GM18505 (cell line): Measurements from ENCODE around the gene CEP76.
"Not testable (repeated sequence)": the region's sequence is repeated elsewhere in the genome, so short reads cannot be mapped to it uniquely, and the experiment has no call there.

ENCODE experiments used
- ATAC-seq: cut with Tn5 transposase; IDR thresholded peaks from one replicate; pipeline ENCODE4 v1.9.1; 2021; ENCODE audit not compliant: unreplicated experiment
- POLR2A ChIP-seq: IDR thresholded peaks from 4 replicates; pipeline ENCODE4 v1.6.1; 2011; ENCODE audit warnings: borderline replicate concordance; ENCODE audit not compliant: insufficient read depth, insufficient read length; ENCODE audit errors: extremely low read depth

The CEP76 gene

GRCh38 chr18:12645254-12645653 lies 57.3 kb downstream of the CEP76 start:
- no peak for TF ChIP-seq POLR2A
- ATAC-seq = no peak

DNA sequence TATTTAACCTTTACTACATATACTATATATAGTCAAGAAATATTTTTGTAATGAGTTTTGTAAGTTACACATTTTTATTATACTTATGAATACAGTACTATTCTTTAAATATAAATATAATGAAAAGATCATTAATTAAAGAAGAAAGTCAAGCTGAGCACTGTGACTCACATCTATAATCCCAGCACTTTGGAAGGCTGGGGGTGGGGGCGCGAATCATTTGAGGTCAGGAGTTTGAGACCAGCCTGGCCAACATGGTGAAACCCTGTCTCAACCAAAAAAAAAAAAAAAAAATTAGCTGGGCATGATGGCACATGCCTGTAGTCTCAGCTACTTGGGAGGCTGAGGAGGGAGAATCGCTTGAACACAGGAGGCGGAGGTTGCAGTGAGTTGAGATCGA lies 58.8 kb downstream of the CEP76 start:
- ATAC-seq = not testable (repeated sequence)

DNA sequence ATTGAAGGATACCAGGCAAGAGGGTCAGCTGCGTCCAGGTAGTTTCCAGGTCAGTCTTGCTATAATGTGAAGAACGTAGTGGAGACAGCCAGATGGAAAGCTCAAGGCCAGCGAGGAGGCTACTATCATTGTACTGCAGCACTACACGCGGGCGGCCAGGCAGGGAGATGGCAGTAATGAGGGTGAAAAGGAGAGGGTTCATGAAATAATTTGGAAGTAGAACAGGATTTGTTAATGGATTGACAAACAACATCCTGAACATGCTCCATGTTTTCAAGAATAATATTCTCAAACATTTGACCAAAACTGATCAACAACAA lies 61.7 kb downstream of the CEP76 start:
- TF ChIP-seq POLR2A = no peak
- ATAC-seq = no peak

- no peak for ATAC-seq
- no peak for TF ChIP-seq POLR2A
Measured at GRCh38 chr18:12639990-12640880, 62.3 kb downstream of the CEP76 start.

GRCh38 chr18:12638644-12639124 lies 63.8 kb downstream of the CEP76 start:
- no peak for TF ChIP-seq POLR2A
- ATAC-seq = no peak

GRCh38 chr18:12637901-12638643 lies 64.5 kb downstream of the CEP76 start:
- no peak for TF ChIP-seq POLR2A
- ATAC-seq = no peak

DNA sequence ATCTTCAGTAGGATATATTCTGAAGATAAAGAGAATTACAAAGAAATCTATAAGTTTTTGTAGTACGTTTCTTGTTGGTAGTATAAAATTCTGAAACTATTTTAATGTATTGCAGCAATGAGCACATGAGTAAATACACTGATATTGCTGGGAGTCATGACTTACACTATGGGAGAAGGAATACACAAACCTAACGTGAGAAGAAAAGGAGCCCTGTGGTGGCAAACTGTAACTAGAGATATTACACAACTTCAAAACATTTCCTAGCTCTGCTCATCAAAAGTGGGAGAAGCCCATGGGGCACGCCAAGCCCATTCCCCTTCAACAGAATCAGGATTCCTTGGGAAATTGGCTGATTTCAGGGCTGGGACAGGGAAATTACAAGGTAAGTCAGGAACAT lies 65.1 kb downstream of the CEP76 start:
- ATAC-seq = no peak
- no peak for TF ChIP-seq POLR2A

GRCh38 chr18:12631831-12632477 lies 70.6 kb downstream of the CEP76 start:
- ATAC-seq = no peak
- no peak for TF ChIP-seq POLR2A

DNA sequence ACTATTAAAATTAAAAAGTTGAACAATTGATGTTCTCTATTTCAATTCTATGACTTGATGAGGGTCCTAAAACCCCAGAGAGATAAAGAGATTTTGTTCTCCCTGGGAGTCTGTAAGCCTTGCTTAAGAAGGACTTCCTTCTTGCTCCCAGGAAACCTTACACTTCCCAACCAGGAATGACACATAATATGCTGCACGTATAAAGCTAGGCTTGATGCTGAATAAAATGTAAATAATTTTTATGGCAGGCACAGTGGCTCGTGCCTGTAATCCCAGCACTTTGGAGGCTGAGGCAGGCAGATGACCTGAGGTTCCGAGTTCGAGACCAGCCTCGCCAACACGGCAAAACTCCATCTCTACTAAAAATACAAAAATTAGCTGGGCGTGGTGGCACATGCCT lies 72.4 kb downstream of the CEP76 start:
- no peak for TF ChIP-seq POLR2A
- ATAC-seq = no peak

- TF ChIP-seq POLR2A = no peak
- ATAC-seq = no peak
Measured at GRCh38 chr18:12628706-12629702, 73.5 kb downstream of the CEP76 start.

- not testable (repeated sequence) for ATAC-seq
Measured at GRCh38 chr18:12627199-12627598, 75.3 kb downstream of the CEP76 start.

DNA sequence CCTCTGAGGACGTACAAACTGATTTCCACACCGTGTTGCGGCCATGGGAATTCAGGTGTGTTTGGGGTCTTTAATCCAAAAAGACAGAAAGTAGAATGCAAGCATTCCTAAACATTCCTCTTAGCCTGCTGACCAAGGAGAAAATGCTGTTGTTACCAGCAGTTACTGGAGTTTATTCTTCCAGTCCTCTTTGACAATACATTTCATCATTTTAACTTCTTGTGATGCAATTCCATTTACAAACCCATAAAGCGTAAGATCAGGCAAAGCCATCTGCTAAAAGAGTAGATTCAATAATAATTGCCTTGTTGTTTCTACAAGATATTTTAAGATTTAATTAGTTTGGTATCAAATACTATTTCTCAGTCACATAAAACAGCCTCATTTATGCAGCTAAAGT lies 77.3 kb downstream of the CEP76 start:
- no peak for TF ChIP-seq POLR2A
- no peak for ATAC-seq
